ENCODE data around the gene RBM38. TPM values are rescaled to one million over a fixed set of nuclear protein-coding genes. Genes with fewer than 3 reads are reported as not detected.
A peak's percentile ranks its signal among the peaks of the same experiment; 100 is the strongest.

RBM38 gene
- total RNA-seq, 1 donor from 2014 or later: 16.6 TPM

DNA sequence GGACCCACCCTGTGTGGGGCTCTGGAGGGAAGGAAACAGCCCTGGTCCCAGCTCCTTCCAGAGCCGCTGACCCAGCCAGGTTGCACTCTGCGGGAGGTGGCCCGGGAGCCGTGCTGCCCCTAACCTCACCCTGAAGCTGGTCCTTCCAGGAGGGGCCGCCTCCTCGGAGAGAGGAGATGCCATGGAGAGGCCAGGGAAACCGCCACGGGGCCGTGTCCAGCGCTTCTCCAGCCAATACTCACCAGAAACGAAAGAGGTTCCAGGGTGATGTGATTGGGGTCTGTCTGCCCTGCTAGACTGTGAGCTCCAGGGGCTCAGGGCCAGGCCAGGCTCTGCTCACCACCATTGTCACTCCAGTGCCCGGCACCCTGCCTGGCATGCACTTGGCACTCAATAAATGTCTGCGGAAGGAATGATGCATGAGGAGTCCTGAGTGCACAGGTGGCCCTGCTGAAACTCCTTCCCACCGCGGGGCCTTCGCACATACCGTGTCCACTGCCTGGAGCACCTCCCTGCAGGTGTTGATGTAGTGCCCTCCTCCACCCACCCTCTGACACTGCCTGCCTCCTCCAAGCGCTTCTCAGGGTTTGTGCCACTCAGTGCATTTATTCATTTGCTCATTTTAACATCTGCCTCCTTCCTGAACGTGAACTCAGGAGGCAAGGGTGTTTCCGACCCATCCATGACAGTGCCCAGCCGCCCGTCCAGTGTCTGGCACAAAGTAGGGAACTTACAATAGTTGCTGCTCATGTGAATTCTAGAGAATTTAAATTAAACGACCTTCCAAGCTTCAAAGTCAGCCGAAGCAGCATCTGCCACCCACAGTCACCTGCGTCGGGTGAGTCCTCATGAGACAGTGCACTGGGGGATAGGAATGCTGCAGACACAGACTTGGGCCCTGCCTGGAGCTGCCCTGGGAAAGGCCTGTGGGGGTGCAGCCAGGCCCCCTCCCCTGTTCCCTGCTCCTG, 30.3 kb downstream of the RBM38 start:
- no peak overlapping the region for H3K27ac Mint-ChIP-seq (ENCODE audit: unreplicated experiment)
- DNase-seq: no peak
- no peaks in the 10 kb centered on the region for H3K36me3 Mint-ChIP-seq (ENCODE audit: unreplicated experiment)
- H3K9me3 Mint-ChIP-seq (ENCODE audit: unreplicated experiment): peaks cover 5% of the 10 kb centered on the region
- TF ChIP-seq, protein P1, sequence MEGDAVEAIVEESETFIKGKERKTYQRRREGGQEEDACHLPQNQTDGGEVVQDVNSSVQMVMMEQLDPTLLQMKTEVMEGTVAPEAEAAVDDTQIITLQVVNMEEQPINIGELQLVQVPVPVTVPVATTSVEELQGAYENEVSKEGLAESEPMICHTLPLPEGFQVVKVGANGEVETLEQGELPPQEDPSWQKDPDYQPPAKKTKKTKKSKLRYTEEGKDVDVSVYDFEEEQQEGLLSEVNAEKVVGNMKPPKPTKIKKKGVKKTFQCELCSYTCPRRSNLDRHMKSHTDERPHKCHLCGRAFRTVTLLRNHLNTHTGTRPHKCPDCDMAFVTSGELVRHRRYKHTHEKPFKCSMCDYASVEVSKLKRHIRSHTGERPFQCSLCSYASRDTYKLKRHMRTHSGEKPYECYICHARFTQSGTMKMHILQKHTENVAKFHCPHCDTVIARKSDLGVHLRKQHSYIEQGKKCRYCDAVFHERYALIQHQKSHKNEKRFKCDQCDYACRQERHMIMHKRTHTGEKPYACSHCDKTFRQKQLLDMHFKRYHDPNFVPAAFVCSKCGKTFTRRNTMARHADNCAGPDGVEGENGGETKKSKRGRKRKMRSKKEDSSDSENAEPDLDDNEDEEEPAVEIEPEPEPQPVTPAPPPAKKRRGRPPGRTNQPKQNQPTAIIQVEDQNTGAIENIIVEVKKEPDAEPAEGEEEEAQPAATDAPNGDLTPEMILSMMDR (IDR thresholded peaks at IDR 0.05; ENCODE audit: partially characterized antibody, unreplicated experiment): no peak
- no peak overlapping the region for H3K4me3 Mint-ChIP-seq (ENCODE audit: unreplicated experiment)
- peaks cover 5% of the 10 kb centered on the region for H3K27me3 Mint-ChIP-seq (ENCODE audit: unreplicated experiment)
- peaks cover 9% of the 10 kb centered on the region for H3K4me1 Mint-ChIP-seq (ENCODE audit: low read depth, unreplicated experiment)

DNA sequence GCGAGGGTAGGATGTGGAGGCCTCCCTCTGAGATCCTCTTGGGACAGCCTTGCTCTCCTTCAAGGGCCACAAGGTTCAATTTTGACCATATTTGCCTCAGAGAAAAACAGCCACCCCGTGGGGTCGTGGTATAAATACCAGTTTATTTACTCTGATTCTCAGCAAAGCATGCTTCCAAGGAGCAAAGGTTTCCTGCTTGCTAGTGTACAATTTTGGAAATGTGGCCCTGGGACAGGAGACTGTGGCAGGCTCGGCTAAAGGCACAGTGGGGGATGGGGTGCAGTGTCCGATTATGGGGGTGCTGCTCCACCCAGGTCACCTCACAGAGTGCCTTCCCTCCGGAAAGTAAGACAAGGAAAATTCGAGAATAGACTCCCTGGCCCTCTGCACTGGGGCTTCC, 31.1 kb downstream of the RBM38 start:
- Mint-ChIP-seq H3K27me3 (ENCODE audit: unreplicated experiment) (peaks cover 3% of the 10 kb centered on the region), H3K4me3 (ENCODE audit: unreplicated experiment) (no peak overlapping the region), H3K36me3 (ENCODE audit: unreplicated experiment) (no peaks in the 10 kb centered on the region), H3K9me3 (ENCODE audit: unreplicated experiment) (peaks cover 7% of the 10 kb centered on the region), H3K27ac (ENCODE audit: unreplicated experiment) (no peak overlapping the region), H3K4me1 (ENCODE audit: low read depth, unreplicated experiment) (peaks cover 9% of the 10 kb centered on the region)
- TF ChIP-seq, protein P1 (IDR thresholded peaks at IDR 0.05; ENCODE audit: partially characterized antibody, unreplicated experiment): no peak
- no peak for DNase-seq

DNA sequence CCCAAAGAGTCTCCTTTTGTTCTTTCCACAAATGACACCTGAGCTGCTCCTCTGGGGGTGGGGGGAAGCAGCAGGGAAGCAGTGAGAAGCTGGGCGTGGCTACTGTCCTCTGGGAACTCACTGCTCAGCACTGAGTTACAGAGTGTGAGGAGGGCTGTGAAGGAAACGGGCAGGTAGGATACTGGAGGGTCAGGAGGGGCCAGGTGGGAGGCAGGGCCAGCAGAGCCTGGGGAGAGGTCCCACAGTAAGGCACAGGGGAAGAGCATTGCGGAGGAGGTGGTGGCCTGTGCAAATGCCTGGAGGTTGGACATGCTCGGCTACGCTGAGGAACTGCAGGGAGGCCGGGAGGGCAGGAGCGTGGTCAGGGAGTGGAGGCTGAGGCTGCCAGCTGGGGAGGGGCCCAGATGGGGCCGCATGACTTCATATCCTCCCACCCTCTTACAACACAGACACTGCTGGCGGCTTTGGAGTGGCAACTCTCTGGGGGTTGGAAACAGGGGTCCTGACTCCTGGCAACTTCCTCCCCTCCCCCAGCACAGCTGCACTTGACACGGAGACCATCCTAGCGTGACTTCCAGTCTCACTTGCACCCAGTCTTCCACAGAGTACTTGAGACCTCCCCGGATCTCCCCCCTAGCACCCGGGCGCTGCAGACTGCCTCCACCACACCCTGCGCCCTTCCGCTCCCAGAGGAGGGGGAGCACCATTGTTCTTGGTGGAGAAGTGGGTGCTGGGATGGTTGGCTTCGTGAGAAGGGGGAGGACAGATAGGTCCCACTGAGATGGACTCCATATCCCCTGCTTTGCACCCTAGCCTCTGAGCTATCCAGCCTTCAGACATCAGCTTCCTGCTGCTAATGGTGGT, 34.2 kb downstream of the RBM38 start:
- Mint-ChIP-seq H3K36me3 (ENCODE audit: unreplicated experiment) (peaks cover 5% of the 10 kb centered on the region), H3K9me3 (ENCODE audit: unreplicated experiment) (peaks cover 8% of the 10 kb centered on the region), H3K27ac (ENCODE audit: unreplicated experiment) (peak overlapping the region; percentile 43), H3K4me3 (ENCODE audit: unreplicated experiment) (no peak overlapping the region), H3K4me1 (ENCODE audit: low read depth, unreplicated experiment) (peaks cover 9% of the 10 kb centered on the region), H3K27me3 (ENCODE audit: unreplicated experiment) (peaks cover 6% of the 10 kb centered on the region)
- TF ChIP-seq, protein P1 (IDR thresholded peaks at IDR 0.05; ENCODE audit: partially characterized antibody, unreplicated experiment): no peak
- DNase-seq: no peak

- Mint-ChIP-seq H3K4me3 (ENCODE audit: unreplicated experiment) (no peak overlapping the region), H3K27ac (ENCODE audit: unreplicated experiment) (no peak overlapping the region), H3K9me3 (ENCODE audit: unreplicated experiment) (peaks cover 8% of the 10 kb centered on the region), H3K36me3 (ENCODE audit: unreplicated experiment) (peaks cover 5% of the 10 kb centered on the region), H3K4me1 (ENCODE audit: low read depth, unreplicated experiment) (peaks cover 9% of the 10 kb centered on the region), H3K27me3 (ENCODE audit: unreplicated experiment) (peaks cover 6% of the 10 kb centered on the region)
- no peak for DNase-seq
- TF ChIP-seq, protein P1 (IDR thresholded peaks at IDR 0.05; ENCODE audit: partially characterized antibody, unreplicated experiment): no peak
Observed at GRCh38 chr20:57426271-57426689, 35.1 kb downstream of the RBM38 start.

Data from glutamatergic neuron (in vitro differentiated cells).